IMR-90 (cell line): ENCODE data around the gene MAPK8IP1. TPM values are rescaled to one million over a fixed set of nuclear protein-coding genes. Genes with fewer than 3 reads are reported as not detected.

ENCODE experiments used
- ATAC-seq: fragments of 200-7000 bp; cut with Tn5 transposase; 2 replicates; pipeline ENCODE4 v1.9.1; 2020; ENCODE audit warnings: low read depth, mild to moderate bottlenecking, moderate library complexity
- BruUV-seq: library from RNA; stranded (reverse); fragments of 400-500 nt; replicated peaks from 2 replicates; lab custom pipeline; 2021; lab: Mats Ljungman, UMichigan
- CTCF ChIA-PET: fragments of 300-600 bp; formaldehyde crosslinking; extraction: SDS; loops from one replicate; lab custom pipeline; 2021; ENCODE audit warnings: antibody characterized with exemption; lab: Yijun Ruan, JAX
- POLR2A ChIA-PET: fragments of 300-600 bp; sonication (Branson Sonifier 250); formaldehyde crosslinking; loops from one replicate; lab custom pipeline; 2022; ENCODE audit warnings: antibody characterized with exemption; ENCODE audit not compliant: unreplicated experiment; lab: Charles Lee
- DNase-seq: peaks from one replicate; pipeline ENCODE4 v3.0.0; 2013
- H2AFZ ChIP-seq: replicated peaks from 2 replicates; pipeline ENCODE3; 2013; ENCODE audit warnings: low read length, mild to moderate bottlenecking; ENCODE audit not compliant: poor library complexity
- H2AK5ac ChIP-seq: 2 replicates; pipeline ENCODE4 v1.6.1; 2013; ENCODE audit warnings: low read depth, low read length, inconsistent platforms
- H2AK9ac ChIP-seq: replicated peaks from 2 replicates; pipeline ENCODE3; 2013; ENCODE audit warnings: mild to moderate bottlenecking, low read depth, low read length, moderate library complexity; ENCODE audit not compliant: poor library complexity
- H2BK120ac ChIP-seq: 2 replicates; pipeline ENCODE4 v1.6.1; 2013; ENCODE audit warnings: low read depth, low read length, inconsistent platforms
- H2BK15ac ChIP-seq: 3 replicates; pipeline ENCODE4 v1.6.1; 2013; ENCODE audit warnings: low read depth, low read length, inconsistent platforms
- H2BK20ac ChIP-seq: 2 replicates; pipeline ENCODE4 v1.6.1; 2013; ENCODE audit warnings: low read depth, mild to moderate bottlenecking, inconsistent platforms, low read length, moderate library complexity
- H2BK5ac ChIP-seq: 2 replicates; pipeline ENCODE4 v1.6.1; 2013; ENCODE audit warnings: mild to moderate bottlenecking, low read depth, low read length, inconsistent platforms; ENCODE audit not compliant: poor library complexity, severe bottlenecking
- H3K14ac ChIP-seq: replicated peaks from 2 replicates; pipeline ENCODE4 v1.6.1; 2013; ENCODE audit warnings: low read depth, low read length, inconsistent platforms
- H3K18ac ChIP-seq: 2 replicates; pipeline ENCODE4 v1.6.1; 2013; ENCODE audit warnings: low read depth, low read length, control low read depth
- H3K23ac ChIP-seq: 2 replicates; pipeline ENCODE4 v1.6.1; 2013; ENCODE audit warnings: low read depth, low read length, inconsistent platforms
- H3K27ac ChIP-seq: 2 replicates; pipeline ENCODE4 v1.5.1; 2013; ENCODE audit warnings: mild to moderate bottlenecking, control low read depth, low read length; ENCODE audit not compliant: insufficient read depth
- H3K27me3 ChIP-seq: 2 replicates; pipeline ENCODE4 v1.6.1; 2013; ENCODE audit warnings: low read length; ENCODE audit not compliant: control insufficient read depth, insufficient read depth
- H3K36me3 ChIP-seq: 2 replicates; pipeline ENCODE4 v1.6.1; 2013; ENCODE audit warnings: low read length, mixed read lengths; ENCODE audit not compliant: control insufficient read depth, insufficient read depth
- H3K4ac ChIP-seq: 2 replicates; pipeline ENCODE4 v1.6.1; 2013; ENCODE audit warnings: low read depth, low read length, inconsistent platforms
- H3K4me1 ChIP-seq: 2 replicates; pipeline ENCODE4 v1.6.1; 2013; ENCODE audit warnings: low read length, mixed read lengths; ENCODE audit not compliant: control insufficient read depth, insufficient read depth
- H3K4me2 ChIP-seq: 2 replicates; pipeline ENCODE4 v1.6.1; 2013; ENCODE audit warnings: low read depth, mild to moderate bottlenecking, control low read depth, low read length, moderate library complexity
- H3K4me3 ChIP-seq: 2 replicates; pipeline ENCODE4 v1.5.1; 2013; ENCODE audit warnings: low read depth, mild to moderate bottlenecking, control low read depth, low read length, moderate library complexity; ENCODE audit not compliant: insufficient read depth
- H3K56ac ChIP-seq: 2 replicates; pipeline ENCODE4 v1.6.1; 2013; ENCODE audit warnings: low read length, inconsistent platforms; ENCODE audit not compliant: insufficient read depth; ENCODE audit errors: extremely low read depth
- H3K79me1 ChIP-seq, 2 experiments: 2 replicates each; pipeline ENCODE4 v1.6.1; 2013; ENCODE audit warnings: low read length in 2 of 2, inconsistent platforms in 1 of 2, low read depth in 1 of 2
- H3K9ac ChIP-seq: 2 replicates; pipeline ENCODE4 v1.6.1; 2013; ENCODE audit warnings: low read depth, low read length, control low read depth
- H3K9me1 ChIP-seq: 2 replicates; pipeline ENCODE4 v1.6.1; 2013; ENCODE audit warnings: low read length, inconsistent platforms; ENCODE audit not compliant: insufficient read depth
- H3K9me3 ChIP-seq: 2 replicates; pipeline ENCODE4 v1.6.1; 2013; ENCODE audit warnings: low read length; ENCODE audit not compliant: control insufficient read depth, insufficient read depth
- H4K20me1 ChIP-seq: 2 replicates; pipeline ENCODE4 v1.6.1; 2013; ENCODE audit warnings: low read length, inconsistent platforms; ENCODE audit not compliant: insufficient read depth
- H4K5ac ChIP-seq: 2 replicates; pipeline ENCODE4 v1.6.1; 2013; ENCODE audit warnings: mild to moderate bottlenecking, low read depth, low read length, control low read depth
- H4K8ac ChIP-seq, 2 experiments: 2 replicates each; pipeline ENCODE4 v1.6.1; 2013; ENCODE audit warnings: low read depth in 2 of 2, low read length in 2 of 2, control low read depth in 1 of 2, inconsistent platforms in 1 of 2
- H4K91ac ChIP-seq: 2 replicates; pipeline ENCODE4 v1.6.1; 2013; ENCODE audit warnings: low read depth, low read length, inconsistent platforms; ENCODE audit not compliant: insufficient read depth
- MAFK ChIP-seq: IDR thresholded peaks from 2 replicates; pipeline ENCODE4 v1.6.1; 2012; ENCODE audit warnings: low read depth, low read length, improper control_type of control experiment
- RCOR1 ChIP-seq: IDR thresholded peaks from 2 replicates; pipeline ENCODE4 v1.6.1; 2012; ENCODE audit warnings: mild to moderate bottlenecking, low read length, improper control_type of control experiment; ENCODE audit not compliant: insufficient replicate concordance
- WGBS, 2 experiments: methylation state at CpG; one replicate each; pipeline versions ENCODE4 v1.1.5 to v1.1.7; 2013; ENCODE audit warnings: missing lambda C conversion rate in 2 of 2; ENCODE audit not compliant: insufficient read length in 1 of 2; ENCODE audit errors: extremely low coverage in 2 of 2; 5-methylcytosine and 5-hydroxymethylcytosine counted together
- dilution Hi-C: fragments of 300-500 bp; cut with HindIII; formaldehyde crosslinking; loops from one replicate; pipeline ENCODE4 v1.14.3; 2018; ENCODE audit warnings: low sequenced_read_pairs; ENCODE audit not compliant: unreplicated experiment
- in situ Hi-C: fragments of 300-500 bp; cut with MboI; formaldehyde crosslinking; loops from 3 replicates; pipeline ENCODE4 v1.14.3; 2019; ENCODE audit warnings: low sequenced_read_pairs, inconsistent platforms, mixed read lengths
- intact Hi-C: fragments of 100-400 bp; cut with micrococcal nuclease; formaldehyde crosslinking; loops from 2 replicates; pipeline ENCODE4 v1.10.0; 2022
- polyA plus RNA-seq, 3 experiments: library from polyadenylated mRNA; depleted of rRNA; stranded (reverse); fragments of >200 nt; gene quantifications; 2 replicates each; pipeline ENCODE4 v1.2.3, GENCODE V29; 2012; ENCODE audit warnings: low replicate concordance in 1 of 3
- total RNA-seq: library from RNA; depleted of rRNA; stranded (reverse); fragments of >200 nt; gene quantifications from 2 replicates; pipeline ENCODE4 v1.2.3, GENCODE V29; 2012

Gene MAPK8IP1
- total and polyA plus RNA-seq, 2 of the 4 experiments (the other 2 are of a cell fraction), result 6.5 to 9.6 TPM

DNA sequence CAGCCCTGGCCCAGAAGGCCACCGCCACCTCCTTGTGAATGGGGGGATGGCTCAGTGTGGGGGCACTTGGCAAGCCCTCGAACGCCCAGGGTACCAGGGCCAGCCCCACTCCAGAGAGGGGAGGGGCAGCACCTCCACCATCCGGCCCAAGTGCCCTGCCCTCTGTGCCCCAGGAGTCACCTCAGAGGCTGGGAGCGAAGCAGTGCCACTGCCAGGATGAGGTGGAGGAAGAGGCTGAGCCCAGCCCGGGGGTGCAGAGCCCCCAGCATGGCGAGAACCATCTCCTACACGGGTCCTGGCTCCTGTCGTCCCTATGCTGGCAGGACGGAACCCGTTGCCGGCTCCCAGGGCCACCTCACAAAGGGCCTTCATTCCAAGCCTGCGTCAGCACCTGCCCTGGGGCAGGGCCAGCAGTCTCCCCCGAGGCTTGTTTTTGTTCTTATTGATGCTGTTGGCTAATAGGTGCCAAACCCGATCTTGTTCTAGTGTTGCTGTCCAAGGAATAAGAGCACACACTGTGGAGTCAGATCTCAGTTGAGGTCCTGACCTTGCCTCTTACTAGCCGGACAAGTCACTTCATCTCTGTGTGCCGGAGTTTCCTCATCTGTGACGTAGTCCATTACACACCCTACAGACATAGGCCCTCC, 21.6 kb downstream of the MAPK8IP1 start, which contains the start of gene FREY1:
FREY1 (minus strand) TSS at position 307 of the 647 bp plus-strand sequence; CDS start at position 281, 26 bp downstream.
- dilution Hi-C loops, result no loop called here

More for the DNA sequence above, 21.6 kb downstream of the MAPK8IP1 start, which contains the start of gene FREY1:
- Histone ChIP-seq H2AFZ (no peak within 1 kb of the TSS), H4K91ac (no peak within 1 kb of the TSS), H3K4me1 (no peaks in the 10 kb centered on the region), H3K36me3 (peaks cover 31% of the 10 kb centered on the region), H3K56ac (no peak within 1 kb of the TSS), H3K4me2 (no peak within 1 kb of the TSS), H3K23ac (no peak within 1 kb of the TSS), H3K9ac (no peak within 1 kb of the TSS), H2BK120ac (no peak within 1 kb of the TSS), H3K4ac (no peak within 1 kb of the TSS), H4K5ac (no peak within 1 kb of the TSS), H2BK5ac (no peak within 1 kb of the TSS), H3K27ac (no peak within 1 kb of the TSS), H3K79me1 (no peaks in the 10 kb centered on the region), H2BK20ac (no peak within 1 kb of the TSS), H2BK15ac (no peak within 1 kb of the TSS), H2AK9ac (no peak within 1 kb of the TSS), H2AK5ac (no peak within 1 kb of the TSS), H3K9me1 (no peaks in the 10 kb centered on the region), H4K8ac (no peak within 1 kb of the TSS), H3K9me3 (no peaks in the 10 kb centered on the region), H3K27me3 (no peaks in the 10 kb centered on the region), H3K14ac (no peak within 1 kb of the TSS), H3K18ac (no peak within 1 kb of the TSS), H4K20me1 (no peaks in the 10 kb centered on the region), H3K4me3 (no peak within 1 kb of the TSS)
- intact Hi-C loops, result no loop called here
- no TSS peak for BruUV-seq
- DNase-seq, result no peak
- ChIA-PET POLR2A (no interaction called here), CTCF (no interaction called here)
- in situ Hi-C loops, result no loop called here
- ATAC-seq, result no peak
- TF ChIP-seq MAFK (no peak), RCOR1 (no peak)
- WGBS, 2 experiments, result 90% methylated on average over 2 of the region's 18 CpGs; no CpG with 5 or more reads in 1 of the 2 experiments
